ENCODE results near the gene ZBTB20. TPM values are rescaled to one million over a fixed set of nuclear protein-coding genes. Genes with fewer than 3 reads are reported as not detected.
"Not testable (repeated sequence)": the region's sequence is repeated elsewhere in the genome, so short reads cannot be mapped to it uniquely, and the experiment has no call there.

The ZBTB20 gene
- total RNA-seq, 5 donors from 2014 or later (not counting 1 experiment from before 2014, with no cell fraction given), result 43.1 to 80.7 (median 48.4) TPM

GRCh38 chr3:114680299-114680698, 466.8 kb downstream of the ZBTB20 start:
- no peaks in the 10 kb centered on the region for H3K4me1 ChIP-seq (ENCODE audit: control insufficient read depth in 1 of 2, extremely low read depth in 1 of 2, insufficient read depth in 2 of 2, low read length in 2 of 2)
- ChIA-PET CTCF (interaction anchor here in 1 of 2 donors (0.7 kb wide), 1 partner anchor 96 kb away, joined by 3 read pairs; no protein-coding TSS in a partner anchor), POLR2A (interaction anchor here in 1 of 2 donors (0.7 kb wide), 3 partner anchors 15 to 197 kb away, joined by 9 to 11 read pairs (median 10); no protein-coding TSS in a partner anchor)
- H3K36me3 Mint-ChIP-seq, result peaks cover 38% of the 10 kb centered on the region
- no peak overlapping the region for H3K4me3 Mint-ChIP-seq
- H3K27ac ChIP-seq (ENCODE audit: low read length), result no peak overlapping the region
- H3K36me3 ChIP-seq (ENCODE audit: control insufficient read depth in 2 of 2, extremely low read depth in 1 of 2, insufficient read depth in 1 of 2, low read length in 1 of 2), result no peaks in the 10 kb centered on the region
- no peaks in the 10 kb centered on the region for H3K27me3 Mint-ChIP-seq
- ATAC-seq (replicated peaks in 1 of 4) (no peak), DNase-seq (no peak)
- no CpG with 5 or more reads among the region's 1 CpG for WGBS (ENCODE audit: insufficient coverage)
- H3K9me3 ChIP-seq, result no peaks in the 10 kb centered on the region
- no peak overlapping the region for H3K27ac Mint-ChIP-seq
- no peak overlapping the region for H3K4me3 ChIP-seq (ENCODE audit: control insufficient read depth in 1 of 2, extremely low read depth in 1 of 2, low read length in 1 of 2)
- H3K4me1 Mint-ChIP-seq, result peaks cover 0 to 1% (median 0%) of the 10 kb centered on the region in 3 donors
- H3K9me3 Mint-ChIP-seq, result peaks cover 0 to 7% (median 3%) of the 10 kb centered on the region in 3 donors
- H3K27me3 ChIP-seq (replicated peaks in 1 of 2; ENCODE audit: control insufficient read depth in 2 of 2, extremely low read depth in 1 of 2, insufficient read depth in 2 of 2, low read length in 1 of 2), result no peaks in the 10 kb centered on the region

GRCh38 chr3:114679773-114680172, 467.3 kb downstream of the ZBTB20 start:
- ATAC-seq (replicated peaks in 1 of 4); H3K27ac ChIP-seq (ENCODE audit: low read length); H3K4me1 Mint-ChIP-seq; POLR2A ChIA-PET; H3K4me1 ChIP-seq (ENCODE audit: control insufficient read depth in 1 of 2, extremely low read depth in 1 of 2, insufficient read depth in 2 of 2, low read length in 2 of 2); H3K9me3 Mint-ChIP-seq; H3K36me3 ChIP-seq (ENCODE audit: control insufficient read depth in 2 of 2, extremely low read depth in 1 of 2, insufficient read depth in 1 of 2, low read length in 1 of 2); H3K4me3 ChIP-seq (ENCODE audit: control insufficient read depth in 1 of 2, extremely low read depth in 1 of 2, low read length in 1 of 2); H3K27me3 ChIP-seq (replicated peaks in 1 of 2; ENCODE audit: control insufficient read depth in 2 of 2, extremely low read depth in 1 of 2, insufficient read depth in 2 of 2, low read length in 1 of 2); H3K27ac Mint-ChIP-seq; H3K27me3 Mint-ChIP-seq; H3K9me3 ChIP-seq; DNase-seq; CTCF ChIA-PET; H3K4me3 Mint-ChIP-seq: not testable (repeated sequence)
- peaks cover 33% of the 10 kb centered on the region for H3K36me3 Mint-ChIP-seq
- WGBS (ENCODE audit: insufficient coverage), result no CpG with 5 or more reads among the region's 3 CpGs

GRCh38 chr3:114675104-114675503, 472.0 kb downstream of the ZBTB20 start:
- DNase-seq, result no peak
- H3K27ac ChIP-seq (ENCODE audit: low read length), result no peak overlapping the region
- ChIA-PET POLR2A (no interaction called here), CTCF (no interaction called here)
- WGBS (ENCODE audit: insufficient coverage), result no CpG with 5 or more reads among the region's 4 CpGs
- no peak overlapping the region for H3K27ac Mint-ChIP-seq
- no peak overlapping the region for H3K4me3 ChIP-seq (ENCODE audit: control insufficient read depth in 1 of 2, extremely low read depth in 1 of 2, low read length in 1 of 2)
- H3K9me3 ChIP-seq, result no peaks in the 10 kb centered on the region
- peaks cover 0 to 3% (median 0%) of the 10 kb centered on the region in 3 donors for H3K9me3 Mint-ChIP-seq
- no peaks in the 10 kb centered on the region for H3K27me3 ChIP-seq (replicated peaks in 1 of 2; ENCODE audit: control insufficient read depth in 2 of 2, extremely low read depth in 1 of 2, insufficient read depth in 2 of 2, low read length in 1 of 2)
- no peaks in the 10 kb centered on the region for H3K27me3 Mint-ChIP-seq
- no peaks in the 10 kb centered on the region for H3K4me1 ChIP-seq (ENCODE audit: control insufficient read depth in 1 of 2, extremely low read depth in 1 of 2, insufficient read depth in 2 of 2, low read length in 2 of 2)
- H3K4me1 Mint-ChIP-seq, result peaks cover 0 to 5% (median 4%) of the 10 kb centered on the region in 3 donors
- no peak for ATAC-seq (replicated peaks in 1 of 4)
- no peaks in the 10 kb centered on the region for H3K36me3 ChIP-seq (ENCODE audit: control insufficient read depth in 2 of 2, extremely low read depth in 1 of 2, insufficient read depth in 1 of 2, low read length in 1 of 2)
- no peak overlapping the region for H3K4me3 Mint-ChIP-seq
- peaks cover 19% of the 10 kb centered on the region for H3K36me3 Mint-ChIP-seq

GRCh38 chr3:114674036-114674435, 473.1 kb downstream of the ZBTB20 start:
- no peak overlapping the region for H3K27ac ChIP-seq (ENCODE audit: low read length)
- no peak overlapping the region for H3K27ac Mint-ChIP-seq
- ChIA-PET POLR2A (no interaction called here), CTCF (interaction anchor here in 1 of 2 donors (0.6 kb wide), 2 partner anchors 338 to 1097 kb away, joined by 3 to 6 read pairs; no protein-coding TSS in a partner anchor)
- H3K9me3 Mint-ChIP-seq, result no peaks in the 10 kb centered on the region
- peaks cover 9% of the 10 kb centered on the region for H3K36me3 Mint-ChIP-seq
- no peaks in the 10 kb centered on the region for H3K27me3 ChIP-seq (replicated peaks in 1 of 2; ENCODE audit: control insufficient read depth in 2 of 2, extremely low read depth in 1 of 2, insufficient read depth in 2 of 2, low read length in 1 of 2)
- H3K4me3 Mint-ChIP-seq, result no peak overlapping the region
- H3K4me3 ChIP-seq (ENCODE audit: control insufficient read depth in 1 of 2, extremely low read depth in 1 of 2, low read length in 1 of 2), result no peak overlapping the region
- H3K4me1 ChIP-seq (ENCODE audit: control insufficient read depth in 1 of 2, extremely low read depth in 1 of 2, insufficient read depth in 2 of 2, low read length in 2 of 2), result no peaks in the 10 kb centered on the region
- DNase-seq (no peak), ATAC-seq (replicated peaks in 1 of 4) (no peak)
- no peaks in the 10 kb centered on the region for H3K27me3 Mint-ChIP-seq
- no CpG with 5 or more reads among the region's 2 CpGs for WGBS (ENCODE audit: insufficient coverage)
- H3K9me3 ChIP-seq, result no peaks in the 10 kb centered on the region
- H3K4me1 Mint-ChIP-seq, result peaks cover 0 to 5% (median 4%) of the 10 kb centered on the region in 3 donors
- H3K36me3 ChIP-seq (ENCODE audit: control insufficient read depth in 2 of 2, extremely low read depth in 1 of 2, insufficient read depth in 1 of 2, low read length in 1 of 2), result no peaks in the 10 kb centered on the region

- no peak overlapping the region for H3K27ac ChIP-seq (ENCODE audit: low read length)
- POLR2A ChIA-PET, result no interaction called here
- 80% methylated on average over 1 of the region's 2 CpGs for WGBS (ENCODE audit: insufficient coverage)
- Mint-ChIP-seq H3K27me3 (no peaks in the 10 kb centered on the region), H3K27ac (no peak overlapping the region), H3K9me3 (no peaks in the 10 kb centered on the region), H3K4me1 (peaks cover 0 to 5% (median 4%) of the 10 kb centered on the region in 3 donors), H3K36me3 (peaks cover 8% of the 10 kb centered on the region), H3K4me3 (no peak overlapping the region)
- H3K4me1 ChIP-seq (ENCODE audit: control insufficient read depth in 1 of 2, extremely low read depth in 1 of 2, insufficient read depth in 2 of 2, low read length in 2 of 2), result no peaks in the 10 kb centered on the region
- ATAC-seq (replicated peaks in 1 of 4), result no peak
- no peak for DNase-seq
- H3K9me3 ChIP-seq, result no peaks in the 10 kb centered on the region
- H3K27me3 ChIP-seq (replicated peaks in 1 of 2; ENCODE audit: control insufficient read depth in 2 of 2, extremely low read depth in 1 of 2, insufficient read depth in 2 of 2, low read length in 1 of 2), result no peaks in the 10 kb centered on the region
- no peak overlapping the region for H3K4me3 ChIP-seq (ENCODE audit: control insufficient read depth in 1 of 2, extremely low read depth in 1 of 2, low read length in 1 of 2)
- CTCF ChIA-PET, result no interaction called here
- no peaks in the 10 kb centered on the region for H3K36me3 ChIP-seq (ENCODE audit: control insufficient read depth in 2 of 2, extremely low read depth in 1 of 2, insufficient read depth in 1 of 2, low read length in 1 of 2)
Observed at GRCh38 chr3:114673481-114673880, 473.6 kb downstream of the ZBTB20 start.

GRCh38 chr3:114672692-114673447, 474.2 kb downstream of the ZBTB20 start:
- DNase-seq (no peak), ATAC-seq (replicated peaks in 1 of 4) (no peak)
- Mint-ChIP-seq H3K27me3 (no peaks in the 10 kb centered on the region), H3K9me3 (no peaks in the 10 kb centered on the region), H3K27ac (no peak overlapping the region), H3K4me3 (no peak overlapping the region), H3K36me3 (peaks cover 14% of the 10 kb centered on the region), H3K4me1 (peaks cover 0 to 5% (median 4%) of the 10 kb centered on the region in 3 donors)
- Histone ChIP-seq H3K4me1 (ENCODE audit: control insufficient read depth in 1 of 2, extremely low read depth in 1 of 2, insufficient read depth in 2 of 2, low read length in 2 of 2) (no peaks in the 10 kb centered on the region), H3K27me3 (replicated peaks in 1 of 2; ENCODE audit: control insufficient read depth in 2 of 2, extremely low read depth in 1 of 2, insufficient read depth in 2 of 2, low read length in 1 of 2) (no peaks in the 10 kb centered on the region), H3K9me3 (no peaks in the 10 kb centered on the region), H3K4me3 (ENCODE audit: control insufficient read depth in 1 of 2, extremely low read depth in 1 of 2, low read length in 1 of 2) (no peak overlapping the region), H3K36me3 (ENCODE audit: control insufficient read depth in 2 of 2, extremely low read depth in 1 of 2, insufficient read depth in 1 of 2, low read length in 1 of 2) (no peaks in the 10 kb centered on the region), H3K27ac (ENCODE audit: low read length) (no peak overlapping the region)
- ChIA-PET POLR2A (no interaction called here), CTCF (no interaction called here)
- WGBS (ENCODE audit: insufficient coverage), result no CpG with 5 or more reads among the region's 6 CpGs

All from T-cell (primary cell).